Measurements from ENCODE around the gene RASAL3. TPM values are rescaled to one million over a fixed set of nuclear protein-coding genes. Genes with fewer than 3 reads are reported as not detected.

Gene RASAL3
- total RNA-seq, 1 experiment from 2014 or later, result 0.57 TPM

DNA sequence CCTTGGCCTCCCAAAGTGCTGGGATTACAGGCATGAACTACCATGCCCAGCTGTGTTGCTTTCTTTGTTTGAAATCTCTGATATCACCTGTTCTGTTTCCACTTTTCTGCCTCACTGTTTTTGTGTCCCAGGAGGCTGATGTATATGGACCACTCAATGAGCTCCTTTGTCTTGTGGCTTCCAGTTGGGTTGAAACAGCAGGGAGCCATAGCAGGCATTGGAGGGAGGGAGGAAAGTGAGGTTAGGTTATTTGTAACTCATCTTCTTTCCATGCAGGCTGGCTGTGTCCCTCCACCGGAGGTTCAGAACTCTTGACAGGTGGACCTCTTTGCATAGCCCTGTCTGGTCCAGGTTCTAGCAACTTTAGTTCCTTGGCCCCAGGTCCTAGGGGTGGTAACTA is 37.9 kb upstream of the RASAL3 start:
- Histone ChIP-seq H2AFZ (ENCODE audit: low read depth, low read length, poor library complexity, severe bottlenecking) (no peak overlapping the region), H3K79me2 (ENCODE audit: insufficient read depth, low read length) (no peaks in the 10 kb centered on the region), H3K4me2 (ENCODE audit: low read length) (no peak overlapping the region), H4K20me1 (ENCODE audit: insufficient read depth) (no peaks in the 10 kb centered on the region), H3K36me3 (ENCODE audit: control insufficient read depth in 1 of 2, insufficient read depth in 2 of 2, low read length in 2 of 2) (no peaks in the 10 kb centered on the region), H3K9ac (ENCODE audit: low read length) (no peak overlapping the region), H3K9me2 (ENCODE audit: insufficient read depth) (no peaks in the 10 kb centered on the region), H3K4me3 (replicated peaks in 1 of 2; ENCODE audit: low read depth in 1 of 2, low read length in 2 of 2) (no peak overlapping the region), H3K27me3 (ENCODE audit: insufficient read depth, low read length) (no peaks in the 10 kb centered on the region), H3K9me3 (ENCODE audit: control insufficient read depth in 1 of 2, insufficient read depth in 1 of 2, low read depth in 1 of 2, low read length in 2 of 2) (no peaks in the 10 kb centered on the region), H3K4me1 (ENCODE audit: control insufficient read depth in 1 of 2, insufficient read depth in 2 of 2, low read length in 2 of 2) (peaks cover 2 to 11% of the 10 kb centered on the region in 2 experiments; a peak in 3 of 4 replicates), H3K27ac (ENCODE audit: low read depth, low read length) (no peak overlapping the region)
- no TSS peak for BruUV-seq (replicated peaks)
- RAD21 ChIA-PET (ENCODE audit: low non-redundant PET in 1 of 2, low total read pairs in 2 of 2, uncharacterized antibody in 2 of 2, unreplicated experiment in 2 of 2), result no interaction called here
- ATAC-seq (no peak), DNase-seq (ENCODE audit: low read depth, low spot score) (no peak)
- intact Hi-C loops (cut with micrococcal nuclease), result no loop called here
- TF ChIP-seq CEBPB (IDR thresholded peaks at IDR 0.05; ENCODE audit: low read depth), result no peak
- no peak for TF ChIP-seq ZNF274 (IDR thresholded peaks at IDR 0.05; ENCODE audit: low read depth, low read length)
- TF ChIP-seq, protein P1, sequence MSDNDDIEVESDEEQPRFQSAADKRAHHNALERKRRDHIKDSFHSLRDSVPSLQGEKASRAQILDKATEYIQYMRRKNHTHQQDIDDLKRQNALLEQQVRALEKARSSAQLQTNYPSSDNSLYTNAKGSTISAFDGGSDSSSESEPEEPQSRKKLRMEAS (IDR thresholded peaks at IDR 0.05), result no peak
- no peak for TF ChIP-seq REST (IDR thresholded peaks at IDR 0.05; ENCODE audit: low read depth)
- no peak for TF ChIP-seq SRF (IDR thresholded peaks at IDR 0.05; ENCODE audit: low read depth)
- CTCF ChIA-PET, result no interaction called here
- POLR2A ChIA-PET, result interaction anchor here (0.7 kb wide), 1 partner anchor 122 kb away, joined by 4 read pairs; no protein-coding TSS in a partner anchor

DNA sequence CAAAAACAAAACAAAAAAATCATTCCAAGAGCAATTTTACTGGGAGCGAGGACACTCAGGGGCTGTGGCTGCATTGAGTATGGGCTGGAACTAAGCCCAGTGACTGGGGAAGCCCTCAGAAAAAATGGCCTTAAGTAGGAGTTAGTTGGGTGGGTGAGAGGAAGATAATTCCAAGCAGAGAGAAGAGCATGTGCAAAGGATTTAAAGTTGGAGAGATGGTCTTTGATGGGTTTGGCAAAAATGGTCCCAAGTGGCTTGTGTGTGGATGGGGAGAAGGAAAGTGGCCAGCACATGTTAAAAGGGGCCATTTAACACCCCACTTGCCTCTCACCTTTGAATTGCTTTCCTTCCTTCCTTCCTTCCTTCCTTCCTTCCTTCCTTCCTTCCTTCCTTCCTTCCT is 37.3 kb upstream of the RASAL3 start:
- ChIA-PET CTCF (no interaction called here), POLR2A (interaction anchor here (0.7 kb wide), 1 partner anchor 121 kb away, joined by 4 read pairs; no protein-coding TSS in a partner anchor), RAD21 (ENCODE audit: low non-redundant PET in 1 of 2, low total read pairs in 2 of 2, uncharacterized antibody in 2 of 2, unreplicated experiment in 2 of 2) (no interaction called here)
- Histone ChIP-seq H3K27me3 (ENCODE audit: insufficient read depth, low read length) (no peaks in the 10 kb centered on the region), H2AFZ (ENCODE audit: low read depth, low read length, poor library complexity, severe bottlenecking) (no peak overlapping the region), H3K27ac (ENCODE audit: low read depth, low read length) (no peak overlapping the region), H3K9me3 (ENCODE audit: control insufficient read depth in 1 of 2, insufficient read depth in 1 of 2, low read depth in 1 of 2, low read length in 2 of 2) (no peaks in the 10 kb centered on the region), H3K4me2 (ENCODE audit: low read length) (no peak overlapping the region), H3K4me3 (replicated peaks in 1 of 2; ENCODE audit: low read depth in 1 of 2, low read length in 2 of 2) (no peak overlapping the region), H3K9ac (ENCODE audit: low read length) (no peak overlapping the region), H3K79me2 (ENCODE audit: insufficient read depth, low read length) (no peaks in the 10 kb centered on the region), H3K4me1 (ENCODE audit: control insufficient read depth in 1 of 2, insufficient read depth in 2 of 2, low read length in 2 of 2) (peaks cover 4 to 11% of the 10 kb centered on the region in 2 experiments; a peak in 3 of 4 replicates), H3K36me3 (ENCODE audit: control insufficient read depth in 1 of 2, insufficient read depth in 2 of 2, low read length in 2 of 2) (no peaks in the 10 kb centered on the region), H4K20me1 (ENCODE audit: insufficient read depth) (no peaks in the 10 kb centered on the region), H3K9me2 (ENCODE audit: insufficient read depth) (no peaks in the 10 kb centered on the region)
- BruUV-seq (replicated peaks), result no TSS peak
- DNase-seq (ENCODE audit: low read depth, low spot score) (no peak), ATAC-seq (no peak)
- intact Hi-C loops (cut with micrococcal nuclease), result no loop called here
- TF ChIP-seq POLR2AphosphoS5 (IDR thresholded peaks at IDR 0.05; ENCODE audit: low read depth, low read length) (no peak), SIN3A (IDR thresholded peaks at IDR 0.05; ENCODE audit: low read depth) (no peak), TCF7L2 (IDR thresholded peaks at IDR 0.05; ENCODE audit: borderline replicate concordance, extremely low read depth, insufficient read depth, insufficient read length) (no peak), CTCF (IDR thresholded peaks at IDR 0.05 in 2 of 3, conservative IDR thresholded peaks at IDR 0.05 in 1 of 3; ENCODE audit: borderline replicate concordance in 1 of 3, insufficient read depth in 1 of 3, low read depth in 2 of 3, low read length in 2 of 3) (no peak), JUND (IDR thresholded peaks at IDR 0.05) (no peak), FOSL1 (IDR thresholded peaks at IDR 0.05; ENCODE audit: low read depth) (no peak)
- TF ChIP-seq, protein P1 (IDR thresholded peaks at IDR 0.05), result no peak
- TF ChIP-seq, protein P2, sequence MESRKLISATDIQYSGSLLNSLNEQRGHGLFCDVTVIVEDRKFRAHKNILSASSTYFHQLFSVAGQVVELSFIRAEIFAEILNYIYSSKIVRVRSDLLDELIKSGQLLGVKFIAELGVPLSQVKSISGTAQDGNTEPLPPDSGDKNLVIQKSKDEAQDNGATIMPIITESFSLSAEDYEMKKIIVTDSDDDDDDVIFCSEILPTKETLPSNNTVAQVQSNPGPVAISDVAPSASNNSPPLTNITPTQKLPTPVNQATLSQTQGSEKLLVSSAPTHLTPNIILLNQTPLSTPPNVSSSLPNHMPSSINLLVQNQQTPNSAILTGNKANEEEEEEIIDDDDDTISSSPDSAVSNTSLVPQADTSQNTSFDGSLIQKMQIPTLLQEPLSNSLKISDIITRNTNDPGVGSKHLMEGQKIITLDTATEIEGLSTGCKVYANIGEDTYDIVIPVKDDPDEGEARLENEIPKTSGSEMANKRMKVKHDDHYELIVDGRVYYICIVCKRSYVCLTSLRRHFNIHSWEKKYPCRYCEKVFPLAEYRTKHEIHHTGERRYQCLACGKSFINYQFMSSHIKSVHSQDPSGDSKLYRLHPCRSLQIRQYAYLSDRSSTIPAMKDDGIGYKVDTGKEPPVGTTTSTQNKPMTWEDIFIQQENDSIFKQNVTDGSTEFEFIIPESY (IDR thresholded peaks at IDR 0.05; ENCODE audit: extremely low read depth, insufficient replicate concordance, low read length), result no peak
